HG03378 (cell line): ENCODE results near the gene HAPLN3.

Experiments
- ATAC-seq: cut with Tn5 transposase; IDR thresholded peaks from one replicate; pipeline ENCODE4 v1.9.1; 2021; ENCODE audit warnings: mild to moderate bottlenecking, moderate library complexity; ENCODE audit not compliant: unreplicated experiment

The HAPLN3 gene

GRCh38 chr15:88912500-88912921 lies 17.2 kb upstream of the HAPLN3 start:
- ATAC-seq, result no peak

- ATAC-seq, result no peak
These were observed 16.4 kb upstream of the HAPLN3 start for GRCh38 chr15:88911766-88912118.

- ATAC-seq, result no peak
These were observed 14.8 kb upstream of the HAPLN3 start for GRCh38 chr15:88909956-88910831.

- no peak for ATAC-seq
These were observed 13.6 kb upstream of the HAPLN3 start for GRCh38 chr15:88908697-88909621.

- no peak for ATAC-seq
These were observed 12.8 kb upstream of the HAPLN3 start for GRCh38 chr15:88908123-88908522.

GRCh38 chr15:88907111-88907510 lies 11.8 kb upstream of the HAPLN3 start:
- no peak for ATAC-seq

GRCh38 chr15:88906551-88906950 lies 11.2 kb upstream of the HAPLN3 start:
- no peak for ATAC-seq

GRCh38 chr15:88906130-88906529 lies 10.8 kb upstream of the HAPLN3 start:
- no peak for ATAC-seq

- ATAC-seq, result no peak
These were observed 10.2 kb upstream of the HAPLN3 start for GRCh38 chr15:88905576-88905975.

- ATAC-seq, result peak; percentile 66
These were observed 9.4 kb upstream of the HAPLN3 start for GRCh38 chr15:88904624-88905327.

- no peak for ATAC-seq
These were observed 8.9 kb upstream of the HAPLN3 start for GRCh38 chr15:88904257-88904623.

- no peak for ATAC-seq
These were observed 7.5 kb upstream of the HAPLN3 start for GRCh38 chr15:88902846-88903245.

- no peak for ATAC-seq
These were observed 7.0 kb upstream of the HAPLN3 start for GRCh38 chr15:88902221-88902835.

GRCh38 chr15:88901508-88902220 lies 6.3 kb upstream of the HAPLN3 start:
- ATAC-seq, result no peak

- no peak for ATAC-seq
These were observed 5.7 kb upstream of the HAPLN3 start for GRCh38 chr15:88900982-88901418.

GRCh38 chr15:88900309-88900981 lies 5.1 kb upstream of the HAPLN3 start:
- no peak for ATAC-seq

- ATAC-seq, result no peak
These were observed 3.9 kb upstream of the HAPLN3 start for GRCh38 chr15:88899251-88899650.

GRCh38 chr15:88898736-88899135 lies 3.4 kb upstream of the HAPLN3 start:
- ATAC-seq, result no peak

GRCh38 chr15:88897456-88898194 lies 2.3 kb upstream of the HAPLN3 start:
- no peak for ATAC-seq
